ENCODE results near the gene FGF11. TPM values are rescaled to one million over a fixed set of nuclear protein-coding genes. Genes with fewer than 3 reads are reported as not detected.

FGF11 gene
- polyA plus RNA-seq, 2 of the 4 experiments (the other 2 are of a cell fraction) = 1.4 to 1.8 TPM

DNA sequence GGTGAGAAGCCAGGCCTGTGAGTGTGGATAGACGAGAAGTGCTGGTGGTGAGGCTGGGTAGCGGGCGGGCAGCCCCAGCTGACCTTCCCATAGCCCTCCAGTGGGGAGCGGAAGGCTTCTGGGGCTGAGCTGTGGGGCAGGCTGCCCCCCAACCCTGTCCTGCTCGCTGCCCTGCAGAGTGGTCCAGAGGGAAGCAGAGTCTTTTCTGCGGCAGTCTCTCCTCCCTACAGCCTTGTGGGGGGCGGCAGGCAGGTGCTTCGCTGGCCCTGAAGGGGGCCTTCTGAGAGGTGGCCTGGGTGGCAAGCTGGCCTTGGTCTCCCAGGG is 27.9 kb upstream of the FGF11 start (continued):
- no peak for TF ChIP-seq TFCP2L1 (CRISPR knock-in tag; IDR thresholded peaks at IDR 0.05)
- no peak for TF ChIP-seq RCOR1 (IDR thresholded peaks at IDR 0.05; ENCODE audit: low read depth, low read length)
- TF ChIP-seq CEBPB (IDR thresholded peaks at IDR 0.05) = no peak

DNA sequence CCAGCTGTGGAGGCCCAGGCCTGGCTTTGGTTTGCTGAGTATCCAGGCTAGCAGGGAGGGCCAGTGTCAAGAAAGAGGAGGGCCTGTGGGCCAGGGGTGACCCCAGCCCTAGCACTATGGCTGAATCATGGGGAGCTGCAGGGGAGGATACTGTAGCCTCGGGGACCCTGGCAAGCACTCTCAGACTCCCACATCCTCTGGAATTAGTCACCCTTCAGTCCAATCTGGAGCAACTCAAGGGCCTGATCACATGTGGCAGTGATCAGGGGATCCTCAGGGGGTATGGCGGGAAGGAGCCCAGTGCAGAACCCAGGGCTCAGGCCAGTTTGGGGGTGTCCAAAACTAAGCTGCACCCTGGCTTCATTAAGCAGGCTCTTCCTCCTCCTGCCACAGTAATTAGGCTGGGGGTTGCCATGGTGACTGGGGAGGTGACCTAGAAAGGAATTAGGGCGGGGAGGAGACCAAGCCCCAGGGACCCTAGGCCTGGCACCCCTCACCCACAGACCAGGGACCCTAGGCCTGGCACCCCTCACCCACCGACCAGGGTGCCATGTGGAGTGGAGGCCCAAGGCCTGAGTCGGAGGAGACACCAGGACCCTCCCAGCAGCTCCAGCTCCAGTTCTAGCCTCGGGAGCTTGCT is 25.8 kb upstream of the FGF11 start:
- no peak for FAIRE-seq
- ChIA-PET POLR2A (no interaction called here), CTCF (interaction anchor here (0.6 to 1.6 kb wide), 6 partner anchors 11 to 502 kb away, joined by 3 to 7 read pairs (median 4); no protein-coding TSS in a partner anchor)
- WGBS (ENCODE audit: missing lambda C conversion rate) = 73% methylated on average over 6 of the region's 6 CpGs
- no peak for DNase-seq (ENCODE audit: low read depth in 1 of 2, low spot score in 1 of 2)
- no peak for TF ChIP-seq HEYL (CRISPR knock-in tag; IDR thresholded peaks at IDR 0.05)
- TF ChIP-seq CHD4 (IDR thresholded peaks at IDR 0.05; ENCODE audit: borderline replicate concordance) = no peak
- no peak for TF ChIP-seq HOXB13 (CRISPR knock-in tag; IDR thresholded peaks at IDR 0.05; ENCODE audit: low read depth)
- no peak for TF ChIP-seq ZFP36 (IDR thresholded peaks at IDR 0.05; ENCODE audit: borderline replicate concordance, partially characterized antibody)
- TF ChIP-seq HOXB5 (CRISPR knock-in tag; IDR thresholded peaks at IDR 0.05) = no peak
- TF ChIP-seq GATA3 (IDR thresholded peaks at IDR 0.05; ENCODE audit: borderline replicate concordance) = no peak
- TF ChIP-seq EP300 (IDR thresholded peaks at IDR 0.05) = no peak
- no peak for TF ChIP-seq NFE2L2 (conservative IDR thresholded peaks at IDR 0.05; ENCODE audit: low read length)
- TF ChIP-seq JUNB (IDR thresholded peaks at IDR 0.05) = no peak
- no peak for TF ChIP-seq NPAS2 (CRISPR knock-in tag; IDR thresholded peaks at IDR 0.05; ENCODE audit: borderline replicate concordance)
- no peak for TF ChIP-seq RCOR1 (IDR thresholded peaks at IDR 0.05; ENCODE audit: low read depth, low read length)
- TF ChIP-seq, protein P1, sequence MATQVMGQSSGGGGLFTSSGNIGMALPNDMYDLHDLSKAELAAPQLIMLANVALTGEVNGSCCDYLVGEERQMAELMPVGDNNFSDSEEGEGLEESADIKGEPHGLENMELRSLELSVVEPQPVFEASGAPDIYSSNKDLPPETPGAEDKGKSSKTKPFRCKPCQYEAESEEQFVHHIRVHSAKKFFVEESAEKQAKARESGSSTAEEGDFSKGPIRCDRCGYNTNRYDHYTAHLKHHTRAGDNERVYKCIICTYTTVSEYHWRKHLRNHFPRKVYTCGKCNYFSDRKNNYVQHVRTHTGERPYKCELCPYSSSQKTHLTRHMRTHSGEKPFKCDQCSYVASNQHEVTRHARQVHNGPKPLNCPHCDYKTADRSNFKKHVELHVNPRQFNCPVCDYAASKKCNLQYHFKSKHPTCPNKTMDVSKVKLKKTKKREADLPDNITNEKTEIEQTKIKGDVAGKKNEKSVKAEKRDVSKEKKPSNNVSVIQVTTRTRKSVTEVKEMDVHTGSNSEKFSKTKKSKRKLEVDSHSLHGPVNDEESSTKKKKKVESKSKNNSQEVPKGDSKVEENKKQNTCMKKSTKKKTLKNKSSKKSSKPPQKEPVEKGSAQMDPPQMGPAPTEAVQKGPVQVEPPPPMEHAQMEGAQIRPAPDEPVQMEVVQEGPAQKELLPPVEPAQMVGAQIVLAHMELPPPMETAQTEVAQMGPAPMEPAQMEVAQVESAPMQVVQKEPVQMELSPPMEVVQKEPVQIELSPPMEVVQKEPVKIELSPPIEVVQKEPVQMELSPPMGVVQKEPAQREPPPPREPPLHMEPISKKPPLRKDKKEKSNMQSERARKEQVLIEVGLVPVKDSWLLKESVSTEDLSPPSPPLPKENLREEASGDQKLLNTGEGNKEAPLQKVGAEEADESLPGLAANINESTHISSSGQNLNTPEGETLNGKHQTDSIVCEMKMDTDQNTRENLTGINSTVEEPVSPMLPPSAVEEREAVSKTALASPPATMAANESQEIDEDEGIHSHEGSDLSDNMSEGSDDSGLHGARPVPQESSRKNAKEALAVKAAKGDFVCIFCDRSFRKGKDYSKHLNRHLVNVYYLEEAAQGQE (IDR thresholded peaks at IDR 0.05) = no peak
- TF ChIP-seq POLR2AphosphoS2 (conservative IDR thresholded peaks at IDR 0.05; ENCODE audit: low read length) = no peak
- no peak for TF ChIP-seq TFCP2L1 (CRISPR knock-in tag; IDR thresholded peaks at IDR 0.05)
- TF ChIP-seq JUN (IDR thresholded peaks at IDR 0.05) = no peak
- TF ChIP-seq PHF8 (IDR thresholded peaks at IDR 0.05; ENCODE audit: borderline replicate concordance, low read depth) = no peak
- no peak for TF ChIP-seq HOXA7 (CRISPR knock-in tag; IDR thresholded peaks at IDR 0.05)
- TF ChIP-seq, protein P2, sequence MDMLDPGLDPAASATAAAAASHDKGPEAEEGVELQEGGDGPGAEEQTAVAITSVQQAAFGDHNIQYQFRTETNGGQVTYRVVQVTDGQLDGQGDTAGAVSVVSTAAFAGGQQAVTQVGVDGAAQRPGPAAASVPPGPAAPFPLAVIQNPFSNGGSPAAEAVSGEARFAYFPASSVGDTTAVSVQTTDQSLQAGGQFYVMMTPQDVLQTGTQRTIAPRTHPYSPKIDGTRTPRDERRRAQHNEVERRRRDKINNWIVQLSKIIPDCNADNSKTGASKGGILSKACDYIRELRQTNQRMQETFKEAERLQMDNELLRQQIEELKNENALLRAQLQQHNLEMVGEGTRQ (IDR thresholded peaks at IDR 0.05) = no peak
- no peak for TF ChIP-seq POLR2A (IDR thresholded peaks at IDR 0.05; ENCODE audit: low read length)
- no peak for ATAC-seq
- 0 out of 3 replicates have a peak, but pooled peaks cover 3% of the 10 kb centered on the region for H3K4me1 ChIP-seq
- no peak overlapping the region for H3K4me2 ChIP-seq
- no peak overlapping the region for H3K27ac ChIP-seq
- no peak overlapping the region for H3K4me3 ChIP-seq
- no peaks in the 10 kb centered on the region for H3K9me3 ChIP-seq

DNA sequence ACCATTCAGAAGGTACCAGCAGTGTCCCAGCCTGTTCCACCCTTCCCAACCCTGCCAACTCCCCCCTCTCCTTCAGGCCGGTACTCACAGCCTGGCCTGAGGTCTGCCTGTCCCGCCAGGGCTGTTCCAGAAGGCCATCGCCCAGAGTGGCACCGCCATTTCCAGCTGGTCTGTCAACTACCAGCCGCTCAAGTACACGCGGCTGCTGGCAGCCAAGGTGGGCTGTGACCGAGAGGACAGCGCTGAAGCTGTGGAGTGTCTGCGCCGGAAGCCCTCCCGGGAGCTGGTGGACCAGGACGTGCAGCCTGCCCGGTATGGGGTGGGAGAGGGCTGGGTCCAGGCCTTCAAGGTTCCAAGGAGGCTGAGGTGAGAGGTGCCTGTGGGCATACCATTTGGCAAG is 24.5 kb upstream of the FGF11 start:
- DNase-seq (ENCODE audit: low read depth in 1 of 2, low spot score in 1 of 2) = no peak
- no peak for TF ChIP-seq RCOR1 (IDR thresholded peaks at IDR 0.05; ENCODE audit: low read depth, low read length)
- TF ChIP-seq HOXB5 (CRISPR knock-in tag; IDR thresholded peaks at IDR 0.05) = no peak
- no peak for TF ChIP-seq EP300 (IDR thresholded peaks at IDR 0.05)
- TF ChIP-seq KDM1A (IDR thresholded peaks at IDR 0.05; ENCODE audit: low read depth) = no peak
- no peak for TF ChIP-seq RARB (CRISPR knock-in tag; IDR thresholded peaks at IDR 0.05)
- no peak for TF ChIP-seq TP53 (CRISPR knock-in tag; IDR thresholded peaks at IDR 0.05)
- no peak for TF ChIP-seq CBX2 (IDR thresholded peaks at IDR 0.05; ENCODE audit: borderline replicate concordance, low read depth)
- no peak for TF ChIP-seq CHD2 (IDR thresholded peaks at IDR 0.05; ENCODE audit: low read length, partially characterized antibody)
- TF ChIP-seq FOSL2 (IDR thresholded peaks at IDR 0.05) = no peak
- TF ChIP-seq FOSL2 (CRISPR knock-in tag; IDR thresholded peaks at IDR 0.05) = no peak
- TF ChIP-seq FOXS1 (CRISPR knock-in tag; IDR thresholded peaks at IDR 0.05) = no peak
- no peak for TF ChIP-seq ZNF302 (CRISPR knock-in tag; IDR thresholded peaks at IDR 0.05)
- POLR2A ChIA-PET = no interaction called here

More for the DNA sequence above, 24.5 kb upstream of the FGF11 start:
- CTCF ChIA-PET = interaction anchor here (1.5 kb wide), 1 partner anchor 9 kb away, joined by 3 read pairs; no protein-coding TSS in a partner anchor
- Histone ChIP-seq H3K9me3 (no peaks in the 10 kb centered on the region), H3K4me1 (0 out of 3 replicates have a peak, but pooled peaks cover 3% of the 10 kb centered on the region), H3K27ac (no peak overlapping the region), H3K4me2 (no peak overlapping the region), H3K4me3 (no peak overlapping the region)
- FAIRE-seq = no peak
- 87% methylated on average over 13 of the region's 14 CpGs for WGBS (ENCODE audit: missing lambda C conversion rate)
- ATAC-seq = no peak
